ENCODE data around the gene PLD1.
A peak's percentile ranks its signal among the peaks of the same experiment; 100 is the strongest.

The PLD1 gene

GRCh38 chr3:171557173-171557572 is 253.1 kb downstream of the PLD1 start:
- DNase-seq (ENCODE audit: low read depth in 1 of 2, low spot score in 1 of 2): no peak
- no peak overlapping the region for H3K27ac ChIP-seq (replicated peaks)
- TF ChIP-seq SPI1 (IDR thresholded peaks at IDR 0.05; ENCODE audit: borderline replicate concordance, low read depth) (no peak), POLR2AphosphoS5 (IDR thresholded peaks at IDR 0.05; ENCODE audit: low read depth) (no peak), GABPA (IDR thresholded peaks at IDR 0.05; ENCODE audit: low read depth) (no peak)
- TF ChIP-seq, protein P1, sequence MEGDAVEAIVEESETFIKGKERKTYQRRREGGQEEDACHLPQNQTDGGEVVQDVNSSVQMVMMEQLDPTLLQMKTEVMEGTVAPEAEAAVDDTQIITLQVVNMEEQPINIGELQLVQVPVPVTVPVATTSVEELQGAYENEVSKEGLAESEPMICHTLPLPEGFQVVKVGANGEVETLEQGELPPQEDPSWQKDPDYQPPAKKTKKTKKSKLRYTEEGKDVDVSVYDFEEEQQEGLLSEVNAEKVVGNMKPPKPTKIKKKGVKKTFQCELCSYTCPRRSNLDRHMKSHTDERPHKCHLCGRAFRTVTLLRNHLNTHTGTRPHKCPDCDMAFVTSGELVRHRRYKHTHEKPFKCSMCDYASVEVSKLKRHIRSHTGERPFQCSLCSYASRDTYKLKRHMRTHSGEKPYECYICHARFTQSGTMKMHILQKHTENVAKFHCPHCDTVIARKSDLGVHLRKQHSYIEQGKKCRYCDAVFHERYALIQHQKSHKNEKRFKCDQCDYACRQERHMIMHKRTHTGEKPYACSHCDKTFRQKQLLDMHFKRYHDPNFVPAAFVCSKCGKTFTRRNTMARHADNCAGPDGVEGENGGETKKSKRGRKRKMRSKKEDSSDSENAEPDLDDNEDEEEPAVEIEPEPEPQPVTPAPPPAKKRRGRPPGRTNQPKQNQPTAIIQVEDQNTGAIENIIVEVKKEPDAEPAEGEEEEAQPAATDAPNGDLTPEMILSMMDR (IDR thresholded peaks at IDR 0.05; ENCODE audit: insufficient read depth, low read length): no peak
- TF ChIP-seq, protein P2, sequence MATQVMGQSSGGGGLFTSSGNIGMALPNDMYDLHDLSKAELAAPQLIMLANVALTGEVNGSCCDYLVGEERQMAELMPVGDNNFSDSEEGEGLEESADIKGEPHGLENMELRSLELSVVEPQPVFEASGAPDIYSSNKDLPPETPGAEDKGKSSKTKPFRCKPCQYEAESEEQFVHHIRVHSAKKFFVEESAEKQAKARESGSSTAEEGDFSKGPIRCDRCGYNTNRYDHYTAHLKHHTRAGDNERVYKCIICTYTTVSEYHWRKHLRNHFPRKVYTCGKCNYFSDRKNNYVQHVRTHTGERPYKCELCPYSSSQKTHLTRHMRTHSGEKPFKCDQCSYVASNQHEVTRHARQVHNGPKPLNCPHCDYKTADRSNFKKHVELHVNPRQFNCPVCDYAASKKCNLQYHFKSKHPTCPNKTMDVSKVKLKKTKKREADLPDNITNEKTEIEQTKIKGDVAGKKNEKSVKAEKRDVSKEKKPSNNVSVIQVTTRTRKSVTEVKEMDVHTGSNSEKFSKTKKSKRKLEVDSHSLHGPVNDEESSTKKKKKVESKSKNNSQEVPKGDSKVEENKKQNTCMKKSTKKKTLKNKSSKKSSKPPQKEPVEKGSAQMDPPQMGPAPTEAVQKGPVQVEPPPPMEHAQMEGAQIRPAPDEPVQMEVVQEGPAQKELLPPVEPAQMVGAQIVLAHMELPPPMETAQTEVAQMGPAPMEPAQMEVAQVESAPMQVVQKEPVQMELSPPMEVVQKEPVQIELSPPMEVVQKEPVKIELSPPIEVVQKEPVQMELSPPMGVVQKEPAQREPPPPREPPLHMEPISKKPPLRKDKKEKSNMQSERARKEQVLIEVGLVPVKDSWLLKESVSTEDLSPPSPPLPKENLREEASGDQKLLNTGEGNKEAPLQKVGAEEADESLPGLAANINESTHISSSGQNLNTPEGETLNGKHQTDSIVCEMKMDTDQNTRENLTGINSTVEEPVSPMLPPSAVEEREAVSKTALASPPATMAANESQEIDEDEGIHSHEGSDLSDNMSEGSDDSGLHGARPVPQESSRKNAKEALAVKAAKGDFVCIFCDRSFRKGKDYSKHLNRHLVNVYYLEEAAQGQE (IDR thresholded peaks at IDR 0.05; ENCODE audit: insufficient replicate concordance, low read depth): no peak

DNA sequence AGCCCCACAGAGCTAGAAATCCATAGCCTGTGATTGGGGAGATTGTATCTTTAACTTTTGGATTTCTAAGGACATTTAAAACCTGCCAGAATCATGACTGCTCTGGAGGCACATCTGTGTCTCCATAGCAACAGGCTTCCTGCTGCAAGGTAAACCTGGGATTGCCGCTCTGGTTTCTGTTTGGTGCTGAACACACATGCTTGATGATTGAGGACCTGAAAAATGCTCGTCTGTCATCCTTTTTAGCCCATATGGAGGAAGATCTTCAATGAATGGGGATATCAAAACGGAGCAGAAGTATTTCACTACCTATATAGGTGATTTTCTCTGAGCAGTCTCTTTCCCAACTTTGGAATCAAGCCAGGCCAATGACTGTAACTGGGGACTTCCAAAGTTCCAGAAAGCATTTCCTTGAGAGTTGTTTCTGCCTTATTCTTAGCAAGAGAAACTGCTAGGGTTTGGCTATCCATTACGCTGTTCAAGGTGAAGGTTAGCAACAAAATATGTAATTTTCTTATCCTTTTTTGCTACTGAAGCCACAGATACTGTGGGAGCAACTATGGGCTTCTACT is 253.6 kb downstream of the PLD1 start:
- no peak overlapping the region for H3K27ac ChIP-seq (replicated peaks)
- no peak overlapping the region for H3K4me3 ChIP-seq (replicated peaks; ENCODE audit: insufficient read depth, low read length)
- H3K27me3 ChIP-seq (ENCODE audit: insufficient read depth, poor library complexity, severe bottlenecking): no peaks in the 10 kb centered on the region
- TF ChIP-seq GABPA (IDR thresholded peaks at IDR 0.05; ENCODE audit: low read depth) (no peak), POLR2AphosphoS5 (IDR thresholded peaks at IDR 0.05; ENCODE audit: low read depth) (no peak), SPI1 (IDR thresholded peaks at IDR 0.05; ENCODE audit: borderline replicate concordance, low read depth) (no peak)
- TF ChIP-seq, protein P2 (IDR thresholded peaks at IDR 0.05; ENCODE audit: insufficient replicate concordance, low read depth): no peak
- TF ChIP-seq, protein P1 (IDR thresholded peaks at IDR 0.05; ENCODE audit: insufficient read depth, low read length): no peak
- DNase-seq (ENCODE audit: low read depth in 1 of 2, low spot score in 1 of 2): no peak

More at GRCh38 chr3:171557173-171557572, 253.1 kb downstream of the PLD1 start:
- Histone ChIP-seq H3K4me3 (replicated peaks; ENCODE audit: insufficient read depth, low read length) (no peak overlapping the region), H3K27me3 (ENCODE audit: insufficient read depth, poor library complexity, severe bottlenecking) (no peaks in the 10 kb centered on the region)

DNA sequence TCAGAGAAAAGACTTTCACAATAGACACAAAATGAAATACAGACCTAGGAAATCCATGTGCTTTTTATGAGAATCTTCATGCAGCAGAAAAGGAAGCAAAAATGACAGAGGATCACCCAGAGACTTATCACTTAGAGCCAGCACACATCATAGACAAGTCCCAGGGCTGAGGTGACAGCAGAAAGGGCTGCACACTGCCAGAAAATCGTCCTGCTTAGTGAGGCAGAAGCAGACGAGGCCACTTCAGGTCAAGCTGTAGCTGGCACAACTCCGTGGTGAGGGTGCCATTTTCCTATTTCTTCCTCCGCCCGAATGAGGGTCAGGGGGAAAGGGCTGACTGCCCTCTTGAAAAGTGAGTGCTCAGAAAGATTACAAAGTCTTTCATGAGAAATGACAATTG is 254.1 kb downstream of the PLD1 start:
- no peak overlapping the region for H3K4me3 ChIP-seq (replicated peaks; ENCODE audit: insufficient read depth, low read length)
- no peak for DNase-seq (ENCODE audit: low read depth in 1 of 2, low spot score in 1 of 2)
- H3K27me3 ChIP-seq (ENCODE audit: insufficient read depth, poor library complexity, severe bottlenecking): no peaks in the 10 kb centered on the region
- TF ChIP-seq SPI1 (IDR thresholded peaks at IDR 0.05; ENCODE audit: borderline replicate concordance, low read depth) (no peak), POLR2AphosphoS5 (IDR thresholded peaks at IDR 0.05; ENCODE audit: low read depth) (no peak)
- no peak overlapping the region for H3K27ac ChIP-seq (replicated peaks)

DNA sequence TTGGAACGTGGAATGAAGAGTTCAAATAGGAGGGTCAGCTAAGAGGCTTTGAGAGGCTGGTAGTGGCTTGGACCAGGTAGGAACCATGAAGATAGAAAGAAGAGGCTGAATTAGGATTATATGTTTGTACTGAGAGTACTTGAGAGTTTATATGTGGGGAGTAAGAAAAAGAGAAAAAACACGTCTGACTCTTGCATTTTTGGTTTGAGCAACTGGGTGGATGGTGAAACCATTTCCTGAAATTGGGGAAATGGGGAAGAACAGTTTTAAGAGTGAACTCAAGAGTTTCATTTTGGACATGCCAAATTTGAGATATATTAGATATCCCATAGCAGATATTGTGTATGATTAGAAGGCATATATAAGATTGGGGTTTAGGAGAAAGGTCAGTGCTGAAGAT is 257.2 kb downstream of the PLD1 start:
- Histone ChIP-seq H3K27me3 (ENCODE audit: insufficient read depth, poor library complexity, severe bottlenecking) (no peaks in the 10 kb centered on the region), H3K4me3 (replicated peaks; ENCODE audit: insufficient read depth, low read length) (no peak overlapping the region), H3K27ac (replicated peaks) (peak overlapping the region; percentile 72)
- TF ChIP-seq, protein P1 (IDR thresholded peaks at IDR 0.05; ENCODE audit: insufficient read depth, low read length): no peak
- no peak; the same call in 1 of the 2 replicates for TF ChIP-seq POLR2AphosphoS5 (IDR thresholded peaks at IDR 0.05; ENCODE audit: low read depth)
- peak; percentile 89 for TF ChIP-seq SPI1 (IDR thresholded peaks at IDR 0.05; ENCODE audit: borderline replicate concordance, low read depth)
- peak in 1 of 2 experiments; percentile 84 for DNase-seq (ENCODE audit: low read depth in 1 of 2, low spot score in 1 of 2)

All from HL-60 (cell line).